ENCODE data around the gene PLCL2.

GRCh38 chr3:17110660-17111396, 226.1 kb downstream of the PLCL2 start:
- TF ChIP-seq CTCF (IDR thresholded peaks at IDR 0.05; ENCODE audit: low read depth, low read length, poor library complexity, severe bottlenecking) (no peak), EZH2phosphoT487 (IDR thresholded peaks at IDR 0.05; ENCODE audit: borderline replicate concordance, low read length) (no peak)
